Measurements from ENCODE around the gene ZNF407.

DNA sequence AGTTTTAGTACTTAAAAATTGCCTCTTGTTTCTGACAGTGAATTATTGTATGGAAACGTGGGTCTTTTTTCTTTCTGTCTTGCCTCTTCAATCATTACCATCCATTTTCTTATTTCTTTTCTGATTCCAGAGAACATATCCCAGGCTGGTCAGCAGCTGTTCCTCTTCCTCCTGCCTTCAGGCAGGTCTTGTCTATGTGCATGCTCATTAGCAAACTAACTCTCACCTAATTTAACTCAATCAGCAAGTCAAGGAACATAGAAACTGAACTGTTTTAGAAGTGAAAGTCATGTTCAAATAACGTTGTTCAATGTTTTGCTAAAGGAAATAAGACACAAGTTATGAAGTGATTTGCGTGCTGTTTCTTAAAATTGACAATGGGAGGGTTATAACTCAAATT lies 369.8 kb downstream of the ZNF407 start:
- no peak for TF ChIP-seq GATA2 (IDR thresholded peaks at IDR 0.05; ENCODE audit: low read depth, low read length)
- TF ChIP-seq GATA3 (IDR thresholded peaks at IDR 0.05; ENCODE audit: low read depth, low read length) = no peak

Data from SH-SY5Y (cell line).